ENCODE results near the gene PRTFDC1. TPM values are rescaled to one million over a fixed set of nuclear protein-coding genes. Genes with fewer than 3 reads are reported as not detected.

Gene PRTFDC1
- total RNA-seq, 1 donor from 2014 or later = 17.5 TPM

- H3K4me1 Mint-ChIP-seq (ENCODE audit: unreplicated experiment) = no peaks in the 10 kb centered on the region
- H3K27ac Mint-ChIP-seq (ENCODE audit: unreplicated experiment) = no peak overlapping the region
- H3K4me3 Mint-ChIP-seq (ENCODE audit: unreplicated experiment) = no peak overlapping the region
- no peaks in the 10 kb centered on the region for H3K36me3 Mint-ChIP-seq (ENCODE audit: low read depth, unreplicated experiment)
- no peaks in the 10 kb centered on the region for H3K9me3 Mint-ChIP-seq (ENCODE audit: unreplicated experiment)
- H3K27me3 Mint-ChIP-seq (ENCODE audit: unreplicated experiment) = peaks cover 1% of the 10 kb centered on the region
- no peak for TF ChIP-seq CTCF (IDR thresholded peaks at IDR 0.05; ENCODE audit: unreplicated experiment)
- DNase-seq (ENCODE audit: low spot score) = no peak
Observed at GRCh38 chr10:24847112-24848070, 105.0 kb downstream of the PRTFDC1 start.

GRCh38 chr10:24844742-24845141 lies 107.7 kb downstream of the PRTFDC1 start:
- Mint-ChIP-seq H3K27me3 (ENCODE audit: unreplicated experiment) (peaks cover 3% of the 10 kb centered on the region), H3K27ac (ENCODE audit: unreplicated experiment) (no peak overlapping the region), H3K4me1 (ENCODE audit: unreplicated experiment) (peaks cover 3% of the 10 kb centered on the region), H3K4me3 (ENCODE audit: unreplicated experiment) (no peak overlapping the region), H3K36me3 (ENCODE audit: low read depth, unreplicated experiment) (no peaks in the 10 kb centered on the region), H3K9me3 (ENCODE audit: unreplicated experiment) (no peaks in the 10 kb centered on the region)
- TF ChIP-seq CTCF (IDR thresholded peaks at IDR 0.05; ENCODE audit: unreplicated experiment) = no peak
- no peak for DNase-seq (ENCODE audit: low spot score)

GRCh38 chr10:24843256-24843655 lies 109.2 kb downstream of the PRTFDC1 start:
- no peaks in the 10 kb centered on the region for H3K9me3 Mint-ChIP-seq (ENCODE audit: unreplicated experiment)

GRCh38 chr10:24842856-24843255 lies 109.5 kb downstream of the PRTFDC1 start:
- Mint-ChIP-seq H3K4me1 (ENCODE audit: unreplicated experiment) (peaks cover 3% of the 10 kb centered on the region), H3K4me3 (ENCODE audit: unreplicated experiment) (no peak overlapping the region), H3K27me3 (ENCODE audit: unreplicated experiment) (peaks cover 3% of the 10 kb centered on the region), H3K36me3 (ENCODE audit: low read depth, unreplicated experiment) (no peaks in the 10 kb centered on the region), H3K27ac (ENCODE audit: unreplicated experiment) (no peak overlapping the region), H3K9me3 (ENCODE audit: unreplicated experiment) (no peaks in the 10 kb centered on the region)
- no peak for DNase-seq (ENCODE audit: low spot score)
- no peak for TF ChIP-seq CTCF (IDR thresholded peaks at IDR 0.05; ENCODE audit: unreplicated experiment)

More at GRCh38 chr10:24843256-24843655, 109.2 kb downstream of the PRTFDC1 start:
- peaks cover 3% of the 10 kb centered on the region for H3K4me1 Mint-ChIP-seq (ENCODE audit: unreplicated experiment)
- no peak for TF ChIP-seq CTCF (IDR thresholded peaks at IDR 0.05; ENCODE audit: unreplicated experiment)
- peaks cover 3% of the 10 kb centered on the region for H3K27me3 Mint-ChIP-seq (ENCODE audit: unreplicated experiment)
- DNase-seq (ENCODE audit: low spot score) = no peak
- H3K4me3 Mint-ChIP-seq (ENCODE audit: unreplicated experiment) = no peak overlapping the region
- H3K36me3 Mint-ChIP-seq (ENCODE audit: low read depth, unreplicated experiment) = no peaks in the 10 kb centered on the region
- H3K27ac Mint-ChIP-seq (ENCODE audit: unreplicated experiment) = no peak overlapping the region

- Mint-ChIP-seq H3K9me3 (ENCODE audit: unreplicated experiment) (no peaks in the 10 kb centered on the region), H3K27ac (ENCODE audit: unreplicated experiment) (no peak overlapping the region), H3K4me1 (ENCODE audit: unreplicated experiment) (peaks cover 3% of the 10 kb centered on the region), H3K36me3 (ENCODE audit: low read depth, unreplicated experiment) (no peaks in the 10 kb centered on the region), H3K4me3 (ENCODE audit: unreplicated experiment) (no peak overlapping the region), H3K27me3 (ENCODE audit: unreplicated experiment) (peaks cover 3% of the 10 kb centered on the region)
- DNase-seq (ENCODE audit: low spot score) = no peak
- no peak for TF ChIP-seq CTCF (IDR thresholded peaks at IDR 0.05; ENCODE audit: unreplicated experiment)
Observed at GRCh38 chr10:24841530-24841929, 110.9 kb downstream of the PRTFDC1 start.

Data from endothelial cell (in vitro differentiated cells).